Measurements from ENCODE around the gene ZC3H13.

Gene ZC3H13

GRCh38 chr13:45953082-45953481 is 99.5 kb downstream of the ZC3H13 start:
- no peak overlapping the region for H4K5ac ChIP-seq (ENCODE audit: low read length)
- no peak overlapping the region for H3K23ac ChIP-seq (ENCODE audit: low read length)
- WGBS (ENCODE audit: extremely low coverage, insufficient coverage, low lambda C conversion rate) = 100% methylated on average over 1 of the region's 3 CpGs

GRCh38 chr13:45951724-45952123 is 100.8 kb downstream of the ZC3H13 start:
- no peak overlapping the region for H2BK15ac ChIP-seq (replicated peaks; ENCODE audit: low read depth)
- no peak overlapping the region for H4K8ac ChIP-seq (ENCODE audit: low read depth, low read length)
- no peaks in the 10 kb centered on the region for H3K4me1 ChIP-seq (ENCODE audit: control insufficient read depth, low read depth, low read length)
- H3K23ac ChIP-seq (ENCODE audit: low read length) = no peak overlapping the region
- no peak overlapping the region for H2BK120ac ChIP-seq (ENCODE audit: low read depth, low read length)
- H4K5ac ChIP-seq (ENCODE audit: low read length) = no peak overlapping the region
- H3K27ac ChIP-seq (ENCODE audit: low read depth, low read length) = no peak overlapping the region
- H2AK5ac ChIP-seq (ENCODE audit: low read length) = no peak overlapping the region
- no CpG with 5 or more reads among the region's 3 CpGs for WGBS (ENCODE audit: extremely low coverage, insufficient coverage, low lambda C conversion rate)
- H3K4me3 ChIP-seq (ENCODE audit: low read length) = no peak overlapping the region
- no peaks in the 10 kb centered on the region for H3K36me3 ChIP-seq (ENCODE audit: control insufficient read depth, insufficient read depth, low read length)
- no peak overlapping the region for H3K56ac ChIP-seq (ENCODE audit: low read length)
- no peaks in the 10 kb centered on the region for H3K79me1 ChIP-seq (ENCODE audit: low read length)
- no peak overlapping the region for H3K9ac ChIP-seq (ENCODE audit: low read length)
- H2BK5ac ChIP-seq (ENCODE audit: low read length) = no peak overlapping the region
- no peaks in the 10 kb centered on the region for H3K79me2 ChIP-seq (ENCODE audit: control insufficient read depth, insufficient read depth, low read length)
- no peak overlapping the region for H3K4me2 ChIP-seq (ENCODE audit: low read length)
- H3K4ac ChIP-seq (ENCODE audit: low read depth, low read length) = no peak overlapping the region
- no peak for DNase-seq
- no peaks in the 10 kb centered on the region for H3K27me3 ChIP-seq (ENCODE audit: insufficient read depth, low read length, poor library complexity)
- H3K18ac ChIP-seq (ENCODE audit: low read length) = no peak overlapping the region

More at GRCh38 chr13:45953082-45953481, 99.5 kb downstream of the ZC3H13 start:
- no peak overlapping the region for H4K8ac ChIP-seq (ENCODE audit: low read depth, low read length)
- H3K56ac ChIP-seq (ENCODE audit: low read length) = no peak overlapping the region
- no peak overlapping the region for H2BK15ac ChIP-seq (replicated peaks; ENCODE audit: low read depth)
- H3K27ac ChIP-seq (ENCODE audit: low read depth, low read length) = no peak overlapping the region
- peak; percentile 30 for DNase-seq
- no peak overlapping the region for H2BK5ac ChIP-seq (ENCODE audit: low read length)
- no peaks in the 10 kb centered on the region for H3K36me3 ChIP-seq (ENCODE audit: control insufficient read depth, insufficient read depth, low read length)
- H2AK5ac ChIP-seq (ENCODE audit: low read length) = no peak overlapping the region
- H3K18ac ChIP-seq (ENCODE audit: low read length) = no peak overlapping the region
- H3K79me1 ChIP-seq (ENCODE audit: low read length) = no peaks in the 10 kb centered on the region
- no peak overlapping the region for H3K4me3 ChIP-seq (ENCODE audit: low read length)
- no peaks in the 10 kb centered on the region for H3K79me2 ChIP-seq (ENCODE audit: control insufficient read depth, insufficient read depth, low read length)
- no peak overlapping the region for H3K9ac ChIP-seq (ENCODE audit: low read length)
- H3K4me2 ChIP-seq (ENCODE audit: low read length) = no peak overlapping the region
- no peak overlapping the region for H2BK120ac ChIP-seq (ENCODE audit: low read depth, low read length)
- H3K4me1 ChIP-seq (ENCODE audit: control insufficient read depth, low read depth, low read length) = no peaks in the 10 kb centered on the region
- no peaks in the 10 kb centered on the region for H3K27me3 ChIP-seq (ENCODE audit: insufficient read depth, low read length, poor library complexity)
- H3K4ac ChIP-seq (ENCODE audit: low read depth, low read length) = no peak overlapping the region

- no peak overlapping the region for H4K8ac ChIP-seq (ENCODE audit: low read depth, low read length)
- H4K5ac ChIP-seq (ENCODE audit: low read length) = no peak overlapping the region
- no peaks in the 10 kb centered on the region for H3K79me1 ChIP-seq (ENCODE audit: low read length)
- no peaks in the 10 kb centered on the region for H3K36me3 ChIP-seq (ENCODE audit: control insufficient read depth, insufficient read depth, low read length)
- H3K27ac ChIP-seq (ENCODE audit: low read depth, low read length) = no peak overlapping the region
- H3K18ac ChIP-seq (ENCODE audit: low read length) = no peak overlapping the region
- H3K4me2 ChIP-seq (ENCODE audit: low read length) = no peak overlapping the region
- no peaks in the 10 kb centered on the region for H3K79me2 ChIP-seq (ENCODE audit: control insufficient read depth, insufficient read depth, low read length)
- H2BK120ac ChIP-seq (ENCODE audit: low read depth, low read length) = no peak overlapping the region
- DNase-seq = no peak
- no peak overlapping the region for H2BK15ac ChIP-seq (replicated peaks; ENCODE audit: low read depth)
- no peak overlapping the region for H3K4me3 ChIP-seq (ENCODE audit: low read length)
- H3K27me3 ChIP-seq (ENCODE audit: insufficient read depth, low read length, poor library complexity) = no peaks in the 10 kb centered on the region
- no peak overlapping the region for H3K56ac ChIP-seq (ENCODE audit: low read length)
- H3K9ac ChIP-seq (ENCODE audit: low read length) = no peak overlapping the region
- no peaks in the 10 kb centered on the region for H3K4me1 ChIP-seq (ENCODE audit: control insufficient read depth, low read depth, low read length)
- no peak overlapping the region for H2BK5ac ChIP-seq (ENCODE audit: low read length)
- H3K23ac ChIP-seq (ENCODE audit: low read length) = no peak overlapping the region
- no peak overlapping the region for H2AK5ac ChIP-seq (ENCODE audit: low read length)
- no peak overlapping the region for H3K4ac ChIP-seq (ENCODE audit: low read depth, low read length)
Observed at GRCh38 chr13:45951166-45951565, 101.4 kb downstream of the ZC3H13 start.

- no peak overlapping the region for H2BK120ac ChIP-seq (ENCODE audit: low read depth, low read length)
- H2BK15ac ChIP-seq (replicated peaks; ENCODE audit: low read depth) = no peak overlapping the region
- no peaks in the 10 kb centered on the region for H3K27me3 ChIP-seq (ENCODE audit: insufficient read depth, low read length, poor library complexity)
- no peaks in the 10 kb centered on the region for H3K36me3 ChIP-seq (ENCODE audit: control insufficient read depth, insufficient read depth, low read length)
- H4K8ac ChIP-seq (ENCODE audit: low read depth, low read length) = no peak overlapping the region
- H3K23ac ChIP-seq (ENCODE audit: low read length) = no peak overlapping the region
- H3K27ac ChIP-seq (ENCODE audit: low read depth, low read length) = no peak overlapping the region
- no peak overlapping the region for H3K56ac ChIP-seq (ENCODE audit: low read length)
- H3K79me1 ChIP-seq (ENCODE audit: low read length) = no peaks in the 10 kb centered on the region
- no peaks in the 10 kb centered on the region for H3K79me2 ChIP-seq (ENCODE audit: control insufficient read depth, insufficient read depth, low read length)
- WGBS (ENCODE audit: extremely low coverage, insufficient coverage, low lambda C conversion rate) = no CpG with 5 or more reads among the region's 4 CpGs
- H2AK5ac ChIP-seq (ENCODE audit: low read length) = no peak overlapping the region
- H3K4me2 ChIP-seq (ENCODE audit: low read length) = no peak overlapping the region
- no peaks in the 10 kb centered on the region for H3K4me1 ChIP-seq (ENCODE audit: control insufficient read depth, low read depth, low read length)
- no peak overlapping the region for H3K4ac ChIP-seq (ENCODE audit: low read depth, low read length)
- no peak overlapping the region for H4K5ac ChIP-seq (ENCODE audit: low read length)
- no peak overlapping the region for H3K4me3 ChIP-seq (ENCODE audit: low read length)
- H2BK5ac ChIP-seq (ENCODE audit: low read length) = no peak overlapping the region
- no peak overlapping the region for H3K18ac ChIP-seq (ENCODE audit: low read length)
- H3K9ac ChIP-seq (ENCODE audit: low read length) = no peak overlapping the region
- no peak for DNase-seq
Observed at GRCh38 chr13:45950386-45951000, 102.1 kb downstream of the ZC3H13 start.

- Histone ChIP-seq H3K4me3 (ENCODE audit: low read length) (no peak overlapping the region), H4K8ac (ENCODE audit: low read depth, low read length) (no peak overlapping the region), H2BK5ac (ENCODE audit: low read length) (no peak overlapping the region), H3K4ac (ENCODE audit: low read depth, low read length) (no peak overlapping the region), H3K23ac (ENCODE audit: low read length) (no peak overlapping the region), H2AK5ac (ENCODE audit: low read length) (no peak overlapping the region), H4K5ac (ENCODE audit: low read length) (no peak overlapping the region), H3K27ac (ENCODE audit: low read depth, low read length) (no peak overlapping the region), H3K4me1 (ENCODE audit: control insufficient read depth, low read depth, low read length) (no peaks in the 10 kb centered on the region), H3K36me3 (ENCODE audit: control insufficient read depth, insufficient read depth, low read length) (no peaks in the 10 kb centered on the region), H3K27me3 (ENCODE audit: insufficient read depth, low read length, poor library complexity) (no peaks in the 10 kb centered on the region), H2BK15ac (replicated peaks; ENCODE audit: low read depth) (no peak overlapping the region), H3K4me2 (ENCODE audit: low read length) (no peak overlapping the region), H3K56ac (ENCODE audit: low read length) (no peak overlapping the region), H3K79me2 (ENCODE audit: control insufficient read depth, insufficient read depth, low read length) (no peaks in the 10 kb centered on the region), H3K9ac (ENCODE audit: low read length) (no peak overlapping the region), H2BK120ac (ENCODE audit: low read depth, low read length) (no peak overlapping the region), H3K18ac (ENCODE audit: low read length) (no peak overlapping the region), H3K79me1 (ENCODE audit: low read length) (no peaks in the 10 kb centered on the region)
- WGBS (ENCODE audit: extremely low coverage, insufficient coverage, low lambda C conversion rate) = no CpG with 5 or more reads among the region's 1 CpG
- no peak for DNase-seq
Observed at GRCh38 chr13:45949161-45949560, 103.4 kb downstream of the ZC3H13 start.

- H3K27me3 ChIP-seq (ENCODE audit: insufficient read depth, low read length, poor library complexity) = no peaks in the 10 kb centered on the region
- no peak overlapping the region for H2AK5ac ChIP-seq (ENCODE audit: low read length)
- H3K79me1 ChIP-seq (ENCODE audit: low read length) = no peaks in the 10 kb centered on the region
- no peak overlapping the region for H4K8ac ChIP-seq (ENCODE audit: low read depth, low read length)
- H3K4me2 ChIP-seq (ENCODE audit: low read length) = no peak overlapping the region
- no peak overlapping the region for H2BK120ac ChIP-seq (ENCODE audit: low read depth, low read length)
- H3K36me3 ChIP-seq (ENCODE audit: control insufficient read depth, insufficient read depth, low read length) = no peaks in the 10 kb centered on the region
- no CpG with 5 or more reads among the region's 2 CpGs for WGBS (ENCODE audit: extremely low coverage, insufficient coverage, low lambda C conversion rate)
- no peak overlapping the region for H3K4ac ChIP-seq (ENCODE audit: low read depth, low read length)
- no peak overlapping the region for H3K23ac ChIP-seq (ENCODE audit: low read length)
- H3K4me3 ChIP-seq (ENCODE audit: low read length) = no peak overlapping the region
- no peak overlapping the region for H3K27ac ChIP-seq (ENCODE audit: low read depth, low read length)
- no peaks in the 10 kb centered on the region for H3K79me2 ChIP-seq (ENCODE audit: control insufficient read depth, insufficient read depth, low read length)
- peaks cover 2% of the 10 kb centered on the region for H3K4me1 ChIP-seq (ENCODE audit: control insufficient read depth, low read depth, low read length)
- H2BK5ac ChIP-seq (ENCODE audit: low read length) = no peak overlapping the region
- DNase-seq = no peak
- no peak overlapping the region for H3K18ac ChIP-seq (ENCODE audit: low read length)
- no peak overlapping the region for H3K56ac ChIP-seq (ENCODE audit: low read length)
- no peak overlapping the region for H4K5ac ChIP-seq (ENCODE audit: low read length)
- no peak overlapping the region for H3K9ac ChIP-seq (ENCODE audit: low read length)
- H2BK15ac ChIP-seq (replicated peaks; ENCODE audit: low read depth) = no peak overlapping the region
Observed at GRCh38 chr13:45943965-45944364, 108.6 kb downstream of the ZC3H13 start.
